C4-2B (cell line): ENCODE results near the gene PSG2.
A peak's percentile ranks its signal among the peaks of the same experiment; 100 is the strongest.
"Not testable (repeated sequence)": the region's sequence is repeated elsewhere in the genome, so short reads cannot be mapped to it uniquely, and the experiment has no call there.

Experiments used
- H3K27ac ChIP-seq: fragments of 450-650 bp; 2 replicates; pipeline ENCODE4 v1.5.1; 2017
- ZFX ChIP-seq: fragments of 450-650 bp; IDR thresholded peaks from 2 replicates; pipeline ENCODE4 v1.6.1; 2017
- TF ChIP-seq, protein P1 (sequence below): fragments of 450-650 bp; conservative IDR thresholded peaks from 2 replicates; pipeline ENCODE4 v1.5.1; 2017; ENCODE audit warnings: mild to moderate bottlenecking

Gene PSG2

DNA sequence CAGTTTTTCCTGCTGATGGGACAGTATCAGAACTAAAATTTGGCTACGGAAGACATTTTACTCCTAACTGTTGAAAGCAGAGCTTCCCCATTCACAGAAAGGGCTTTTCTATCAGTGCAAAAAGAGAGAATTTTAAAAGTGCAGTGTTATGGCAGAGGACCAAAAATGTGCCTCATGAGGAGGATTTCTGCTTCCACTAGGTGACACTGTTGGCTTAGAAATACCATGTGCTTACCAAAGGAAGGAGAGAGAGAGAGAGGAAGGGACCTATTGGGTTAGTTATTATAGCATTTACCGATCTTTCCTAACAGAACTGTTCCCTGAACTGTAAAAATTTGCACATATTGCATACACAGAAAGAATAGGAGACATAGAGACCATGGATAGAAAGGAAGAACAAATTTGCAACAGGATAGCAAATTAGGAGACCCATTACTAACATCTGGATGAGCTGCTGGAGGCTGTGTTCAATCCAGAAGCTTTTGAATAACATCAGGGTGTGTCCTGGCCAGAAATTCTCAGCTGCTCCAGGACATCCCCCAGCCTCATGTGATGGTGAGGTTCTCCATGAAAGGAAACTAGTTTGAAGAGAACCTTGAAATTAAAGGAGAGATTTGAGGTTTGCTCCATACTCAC, 21.8 kb upstream of the PSG2 start:
- H3K27ac ChIP-seq: not testable (repeated sequence)
- TF ChIP-seq, protein P1, sequence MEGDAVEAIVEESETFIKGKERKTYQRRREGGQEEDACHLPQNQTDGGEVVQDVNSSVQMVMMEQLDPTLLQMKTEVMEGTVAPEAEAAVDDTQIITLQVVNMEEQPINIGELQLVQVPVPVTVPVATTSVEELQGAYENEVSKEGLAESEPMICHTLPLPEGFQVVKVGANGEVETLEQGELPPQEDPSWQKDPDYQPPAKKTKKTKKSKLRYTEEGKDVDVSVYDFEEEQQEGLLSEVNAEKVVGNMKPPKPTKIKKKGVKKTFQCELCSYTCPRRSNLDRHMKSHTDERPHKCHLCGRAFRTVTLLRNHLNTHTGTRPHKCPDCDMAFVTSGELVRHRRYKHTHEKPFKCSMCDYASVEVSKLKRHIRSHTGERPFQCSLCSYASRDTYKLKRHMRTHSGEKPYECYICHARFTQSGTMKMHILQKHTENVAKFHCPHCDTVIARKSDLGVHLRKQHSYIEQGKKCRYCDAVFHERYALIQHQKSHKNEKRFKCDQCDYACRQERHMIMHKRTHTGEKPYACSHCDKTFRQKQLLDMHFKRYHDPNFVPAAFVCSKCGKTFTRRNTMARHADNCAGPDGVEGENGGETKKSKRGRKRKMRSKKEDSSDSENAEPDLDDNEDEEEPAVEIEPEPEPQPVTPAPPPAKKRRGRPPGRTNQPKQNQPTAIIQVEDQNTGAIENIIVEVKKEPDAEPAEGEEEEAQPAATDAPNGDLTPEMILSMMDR: peak; percentile 33

DNA sequence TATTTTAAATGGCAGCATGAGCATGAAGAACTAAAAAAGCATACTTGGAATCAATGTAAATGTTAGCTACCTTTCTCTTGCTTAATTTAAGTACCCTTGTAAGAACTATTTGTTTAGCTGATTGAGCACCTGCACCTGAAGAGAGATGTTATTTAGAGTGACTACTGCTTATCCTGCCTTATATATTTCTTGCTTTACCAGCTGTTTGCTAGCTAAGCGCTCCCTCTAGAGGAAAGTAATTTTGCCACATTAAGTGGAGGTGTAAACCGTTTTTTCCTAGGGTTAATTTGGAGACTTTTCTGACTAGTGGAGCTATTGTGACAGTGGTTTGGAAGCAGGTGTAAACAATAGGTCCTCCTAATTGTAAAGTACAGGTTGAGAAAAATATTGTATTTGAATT, 19.4 kb upstream of the PSG2 start:
- no peak overlapping the region for H3K27ac ChIP-seq
- TF ChIP-seq, protein P1: no peak; the same call in 1 of the 2 replicates
- no peak for TF ChIP-seq ZFX

DNA sequence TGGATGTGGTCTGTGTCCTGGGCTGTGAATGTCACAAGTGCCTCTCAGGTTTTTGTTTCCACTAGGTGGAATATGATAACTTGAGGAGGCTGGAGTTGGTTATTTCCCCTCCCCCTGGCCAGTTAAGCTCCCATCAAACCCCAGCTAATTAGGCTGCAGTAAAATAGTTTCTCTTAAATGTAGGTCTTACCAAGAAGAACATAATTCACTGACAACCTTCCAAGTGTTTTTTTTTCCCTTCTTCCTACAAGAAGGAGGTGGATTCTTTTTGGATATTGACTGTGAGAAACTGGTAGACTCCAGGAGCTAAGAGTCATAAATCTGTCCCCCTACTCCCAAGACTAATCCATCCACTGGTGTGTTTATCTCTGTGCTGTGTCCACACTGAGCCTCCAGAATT, 15.9 kb upstream of the PSG2 start:
- H3K27ac ChIP-seq: not testable (repeated sequence)

DNA sequence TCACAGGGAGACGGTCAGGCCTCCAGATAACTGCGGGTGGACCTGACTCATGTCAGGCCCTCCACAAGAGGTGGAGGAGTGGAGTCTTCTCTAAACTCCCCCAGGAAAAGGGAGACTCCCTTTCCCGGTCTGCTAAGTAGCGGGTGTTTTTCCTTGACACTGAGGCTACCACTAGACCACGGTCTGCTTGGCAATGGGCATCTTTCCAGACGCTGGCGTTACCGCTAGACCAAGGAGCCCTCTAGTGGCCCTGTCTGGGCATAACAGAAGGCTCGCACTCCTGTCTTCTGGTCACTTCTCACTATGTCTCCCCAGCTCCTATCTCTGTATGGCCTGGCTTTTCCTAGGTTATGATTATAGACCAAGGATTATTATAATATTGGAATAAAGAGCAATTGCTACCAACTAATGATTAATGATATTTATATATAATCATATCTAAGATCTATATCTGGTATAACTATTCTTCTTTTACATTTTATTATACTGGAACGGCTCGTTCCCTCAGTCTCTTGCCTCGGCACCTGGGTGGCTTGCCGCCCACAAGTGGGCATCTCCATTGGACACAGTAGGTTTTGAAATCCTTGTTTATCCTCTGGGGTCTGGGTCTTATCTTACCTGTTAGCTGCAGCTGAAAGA, 5.3 kb upstream of the PSG2 start:
- TF ChIP-seq, protein P1: peak; percentile 71
- not testable (repeated sequence) for H3K27ac ChIP-seq

DNA sequence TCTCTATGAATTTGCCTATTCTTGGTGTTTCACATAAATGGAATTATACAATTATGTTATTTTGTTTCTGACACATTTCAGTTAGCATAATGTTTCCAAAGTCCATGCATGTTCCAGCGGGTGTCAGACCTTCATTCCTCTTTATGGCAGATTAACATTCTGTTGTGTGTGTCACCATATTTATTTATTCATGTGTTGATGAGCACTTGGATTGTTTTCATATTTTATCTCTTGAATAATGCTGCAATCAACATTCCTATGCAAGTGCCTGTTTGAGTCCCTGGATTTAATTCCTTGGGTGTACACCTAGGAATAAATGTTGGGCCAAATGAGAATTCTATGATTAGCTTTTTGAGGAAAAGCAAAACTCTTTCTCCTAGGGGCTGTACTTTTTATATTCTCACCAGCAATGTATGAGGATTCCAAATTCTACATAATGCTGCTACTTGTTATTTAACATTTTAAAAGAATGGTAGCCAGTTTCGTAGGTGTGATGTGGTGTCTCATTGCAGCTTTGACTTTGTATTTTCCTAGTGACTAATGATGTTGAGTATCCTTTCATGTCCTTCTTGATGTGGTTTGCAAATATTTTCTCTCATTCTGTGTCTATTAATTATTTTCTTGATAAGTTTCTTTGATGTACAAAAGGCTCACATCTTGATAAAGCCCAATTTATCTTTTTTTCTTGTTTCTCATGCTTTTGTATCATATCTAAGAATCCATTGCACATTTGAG, 3.5 kb upstream of the PSG2 start:
- H3K27ac ChIP-seq: not testable (repeated sequence)

DNA sequence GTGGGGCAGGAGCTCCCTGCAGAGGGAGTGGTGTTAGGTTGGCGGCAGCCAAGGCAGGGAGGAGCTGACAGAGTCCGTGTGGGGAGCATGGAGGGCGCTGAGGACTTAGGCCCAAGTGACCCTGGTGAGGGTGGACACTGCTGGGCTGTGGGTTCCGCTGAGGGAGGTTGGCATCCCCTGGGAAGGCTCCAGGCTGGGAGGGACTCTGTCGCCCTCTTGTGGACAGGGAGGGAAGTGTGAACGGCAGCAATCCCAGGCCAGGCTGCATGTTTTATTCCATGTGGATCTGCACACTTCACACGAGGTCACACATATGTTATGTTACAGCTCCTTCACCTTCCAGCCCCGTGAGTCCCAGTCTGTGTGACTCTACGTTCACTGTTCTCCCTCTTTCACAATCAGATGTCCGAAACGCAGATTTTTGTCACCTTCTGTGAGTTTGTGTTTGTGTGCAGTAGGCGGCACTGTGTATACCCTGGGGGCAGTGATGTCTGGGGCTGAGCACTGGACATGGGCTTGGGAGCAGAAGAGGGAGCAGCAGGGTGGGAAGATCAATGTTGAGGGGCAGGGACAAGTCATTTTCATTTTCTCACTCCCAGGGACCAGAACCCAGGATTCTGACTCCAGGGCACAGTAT, 1.8 kb upstream of the PSG2 start:
- TF ChIP-seq, protein P1: peak; percentile 65
- H3K27ac ChIP-seq: not testable (repeated sequence)

DNA sequence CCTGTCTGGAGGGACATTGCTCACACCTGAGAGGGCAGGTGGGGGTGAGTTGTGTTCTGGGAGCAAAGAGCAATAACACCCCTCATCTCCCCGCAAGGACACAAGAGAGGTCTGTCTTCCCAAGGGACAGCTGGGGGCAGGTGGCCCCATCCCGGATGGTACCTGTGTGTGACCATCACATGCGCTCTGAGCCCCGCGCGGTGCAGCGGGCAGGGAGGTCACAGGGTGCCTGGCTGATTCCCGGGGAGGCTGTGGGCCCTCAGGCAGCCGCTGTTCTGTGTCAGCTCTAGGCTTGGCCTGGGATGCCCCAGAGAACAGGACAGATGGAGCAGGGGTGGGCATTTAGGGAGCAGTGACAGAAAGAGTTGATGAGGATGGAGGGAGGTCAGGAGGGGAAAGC, 1.2 kb upstream of the PSG2 start:
- H3K27ac ChIP-seq: not testable (repeated sequence)

DNA sequence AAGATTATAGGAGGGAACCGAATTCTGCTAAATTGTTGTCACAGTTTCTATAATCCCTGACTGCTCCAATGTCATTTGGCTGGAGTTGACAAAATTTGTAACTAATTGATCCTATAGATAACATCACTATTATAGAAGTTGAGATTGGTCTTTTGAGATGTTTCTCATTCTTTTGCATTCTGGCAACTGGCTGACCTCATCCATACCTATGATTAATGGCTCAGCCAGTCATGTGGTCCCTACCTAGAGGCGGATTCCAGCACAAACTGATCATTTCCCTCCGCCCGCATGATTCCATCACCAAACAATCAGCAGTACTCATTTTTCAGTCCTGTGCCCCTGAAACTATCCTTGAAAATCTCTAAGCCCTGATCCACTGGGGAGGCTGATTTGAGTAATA, 4.2 kb downstream of the PSG2 start:
- TF ChIP-seq ZFX: no peak
- TF ChIP-seq, protein P1: no peak
- no peak overlapping the region for H3K27ac ChIP-seq

DNA sequence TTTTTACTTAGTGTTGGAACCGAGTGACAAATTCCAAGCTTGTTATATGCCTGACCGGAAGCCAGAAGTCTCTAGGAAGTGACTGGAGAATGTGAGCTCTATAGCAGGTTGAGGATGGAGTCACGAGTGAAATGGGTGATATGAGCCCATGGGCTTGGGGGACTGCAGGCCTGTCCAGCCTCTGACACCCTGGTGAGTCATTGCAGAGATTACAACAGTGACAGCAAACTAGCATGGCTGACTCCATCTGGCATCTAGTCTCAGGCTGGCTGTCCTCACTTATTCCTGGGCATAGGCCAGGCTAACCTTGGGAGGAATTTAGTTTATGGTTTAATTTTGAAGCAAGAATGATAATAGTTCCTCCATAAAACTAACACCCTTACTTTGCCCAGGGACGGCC, 4.6 kb downstream of the PSG2 start:
- not testable (repeated sequence) for H3K27ac ChIP-seq

DNA sequence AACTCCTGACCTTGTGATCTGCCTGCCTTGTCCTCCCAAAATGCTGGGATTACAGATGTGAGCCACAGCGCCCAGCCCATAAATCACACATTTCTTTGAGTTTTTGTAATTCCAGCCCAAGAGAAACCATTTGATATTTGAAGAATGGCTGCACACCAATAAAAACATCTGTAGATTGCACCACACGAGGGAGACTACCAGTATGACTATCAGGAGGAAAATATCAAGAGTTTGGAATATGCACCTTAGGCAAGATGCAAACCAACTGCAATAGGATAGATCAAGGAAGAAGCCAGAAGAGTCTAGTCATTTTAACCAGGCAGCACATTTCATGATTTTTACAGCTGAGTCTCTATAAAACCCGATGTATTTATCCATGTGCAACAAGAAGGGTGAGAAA, 20.1 kb downstream of the PSG2 start:
- not testable (repeated sequence) for H3K27ac ChIP-seq

DNA sequence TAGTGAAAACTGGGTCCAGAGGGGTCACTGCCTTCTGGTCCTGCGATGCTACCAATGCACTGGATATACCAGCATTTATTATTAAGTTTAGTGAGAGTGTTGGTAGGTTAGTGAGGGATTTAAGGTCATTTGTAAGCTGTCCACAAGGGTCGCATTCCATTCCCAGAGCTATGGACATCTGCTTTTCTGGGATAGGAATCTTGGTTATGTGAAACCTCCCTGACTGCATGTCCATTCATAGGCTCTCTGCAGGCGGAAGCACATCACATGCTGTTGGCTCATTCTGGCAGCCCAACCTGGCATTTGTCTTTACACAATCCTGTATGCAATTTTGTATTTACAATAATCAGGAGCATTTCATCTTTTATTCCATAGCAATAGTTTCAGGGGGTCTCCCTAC, 21.2 kb downstream of the PSG2 start:
- H3K27ac ChIP-seq: not testable (repeated sequence)

DNA sequence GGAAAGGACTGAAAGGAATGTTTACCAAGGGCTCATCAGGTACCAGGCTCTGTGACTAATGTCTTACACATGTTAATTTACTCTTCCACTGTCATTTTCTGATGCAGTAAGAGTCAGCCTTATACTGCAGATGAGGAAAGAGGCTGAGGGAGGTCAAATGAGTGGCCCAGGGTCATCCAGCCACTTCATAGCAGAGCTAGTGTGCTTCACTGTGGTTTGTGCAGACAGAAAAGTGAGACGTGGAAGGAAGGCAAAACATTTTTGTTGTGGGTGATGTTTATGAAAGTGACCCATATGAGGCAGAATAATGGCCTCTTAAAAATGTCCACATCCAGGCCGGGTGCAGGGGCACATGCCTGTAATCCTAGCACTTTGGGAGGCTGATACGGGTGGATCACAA, 22.2 kb downstream of the PSG2 start:
- not testable (repeated sequence) for H3K27ac ChIP-seq

DNA sequence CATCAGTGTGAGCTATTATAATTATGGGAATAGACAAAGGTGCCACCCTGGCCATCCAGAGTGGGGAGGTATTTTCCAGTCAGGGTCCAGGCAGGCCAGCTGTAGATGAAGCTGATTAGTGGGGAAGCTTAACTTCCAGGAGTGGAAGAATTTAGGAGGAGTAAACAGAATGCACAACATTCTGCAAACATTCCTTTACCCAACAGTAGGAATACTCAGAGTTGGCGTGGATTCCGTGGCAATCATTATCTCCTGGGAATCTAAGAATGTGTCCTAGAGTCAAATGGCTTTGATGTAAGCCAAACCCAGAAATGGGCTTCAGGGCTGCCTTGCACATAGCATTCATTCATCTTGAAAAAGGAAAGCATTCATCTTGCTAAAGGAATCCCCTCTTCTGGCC, 23.0 kb downstream of the PSG2 start:
- not testable (repeated sequence) for H3K27ac ChIP-seq

DNA sequence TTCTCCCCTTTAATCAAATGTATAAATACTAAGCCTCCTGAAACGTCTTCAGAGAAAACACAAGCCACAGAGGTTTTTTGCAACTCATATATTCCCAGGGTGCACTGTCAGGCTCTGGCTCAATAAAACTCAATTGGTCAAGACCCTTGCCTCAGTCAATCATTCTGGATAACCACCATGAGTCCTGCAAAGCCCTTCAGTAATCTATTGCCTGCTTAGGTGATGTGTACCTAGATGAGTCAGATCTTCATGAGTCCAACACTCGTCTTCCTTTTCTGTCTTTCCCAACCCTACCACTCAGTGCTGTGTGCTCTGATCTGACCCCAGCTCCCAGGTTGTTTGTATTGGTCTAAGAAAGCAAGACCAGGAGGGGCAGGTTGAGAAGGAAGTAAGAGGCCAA, 24.1 kb downstream of the PSG2 start:
- H3K27ac ChIP-seq: not testable (repeated sequence)
